Mucosa of stomach (tissue), 1 donor: Measurements from ENCODE around the gene DCLK1.

ENCODE experiments used
- H3K27me3 ChIP-seq: one replicate; pipeline ENCODE4 v1.7.0; 2013; ENCODE audit warnings: mild to moderate bottlenecking, low read length; ENCODE audit not compliant: control insufficient read depth, insufficient read depth
- H3K36me3 ChIP-seq: one replicate; pipeline ENCODE4 v1.7.0; 2013; ENCODE audit warnings: low read length; ENCODE audit not compliant: control insufficient read depth, insufficient read depth
- H3K4me1 ChIP-seq: one replicate; pipeline ENCODE4 v1.7.0; 2013; ENCODE audit warnings: mild to moderate bottlenecking, low read length; ENCODE audit not compliant: control insufficient read depth, insufficient read depth
- H3K4me3 ChIP-seq: one replicate; pipeline ENCODE4 v1.7.0; 2013; ENCODE audit warnings: low read length
- H3K9ac ChIP-seq: one replicate; pipeline ENCODE4 v1.7.0; 2013; ENCODE audit warnings: mild to moderate bottlenecking, low read length, moderate library complexity
- H3K9me3 ChIP-seq: one replicate; pipeline ENCODE4 v1.7.0; 2013; ENCODE audit warnings: mild to moderate bottlenecking, low read length, moderate library complexity; ENCODE audit not compliant: control insufficient read depth
- donor health status: Pancreatic carcinoma.

The DCLK1 gene

DNA sequence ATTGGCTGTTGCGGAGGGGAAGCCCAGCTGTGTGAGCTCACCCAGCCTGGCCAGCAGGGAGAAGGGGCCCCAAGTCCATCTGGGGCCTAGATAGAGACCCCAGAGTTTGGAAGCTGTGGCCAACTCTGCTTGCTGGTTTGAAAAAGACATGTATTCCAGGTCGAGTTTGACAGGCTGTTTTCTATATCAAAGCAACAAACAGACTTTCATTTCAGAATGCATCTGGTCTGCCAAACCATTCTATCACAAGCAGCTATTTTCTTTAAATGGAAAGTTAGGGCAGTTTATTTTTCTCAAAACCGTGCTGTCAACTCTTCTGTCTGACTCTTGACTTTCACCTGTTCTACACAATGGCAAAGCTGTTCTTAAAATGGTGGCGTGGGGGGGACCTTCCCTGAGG, 185.8 kb downstream of the DCLK1 start:
- Histone ChIP-seq H3K36me3 (no peaks in the 10 kb centered on the region), H3K4me1 (no peaks in the 10 kb centered on the region), H3K4me3 (no peak overlapping the region), H3K9me3 (no peaks in the 10 kb centered on the region), H3K9ac (no peak overlapping the region), H3K27me3 (no peaks in the 10 kb centered on the region)

DNA sequence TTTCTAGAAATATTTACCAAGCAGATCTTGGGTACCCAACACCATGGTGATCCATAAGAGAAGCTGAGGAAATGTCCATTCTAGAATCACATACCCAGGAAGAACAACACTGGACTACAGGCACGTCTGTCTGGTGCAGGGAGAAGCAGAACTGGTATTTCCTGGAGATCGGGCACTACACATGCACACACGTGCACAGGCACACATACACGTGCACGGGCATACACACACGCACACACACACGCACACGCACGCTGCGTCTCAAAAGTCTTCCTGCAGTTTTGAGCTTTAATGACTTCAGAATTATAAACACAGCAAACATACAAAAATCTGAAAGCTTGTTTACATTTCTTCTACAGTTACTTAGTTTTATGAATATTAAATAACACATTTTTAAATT, 189.8 kb downstream of the DCLK1 start:
- Histone ChIP-seq H3K36me3 (no peaks in the 10 kb centered on the region), H3K9me3 (no peaks in the 10 kb centered on the region), H3K4me1 (no peaks in the 10 kb centered on the region), H3K9ac (no peak overlapping the region), H3K27me3 (no peaks in the 10 kb centered on the region), H3K4me3 (no peak overlapping the region)

DNA sequence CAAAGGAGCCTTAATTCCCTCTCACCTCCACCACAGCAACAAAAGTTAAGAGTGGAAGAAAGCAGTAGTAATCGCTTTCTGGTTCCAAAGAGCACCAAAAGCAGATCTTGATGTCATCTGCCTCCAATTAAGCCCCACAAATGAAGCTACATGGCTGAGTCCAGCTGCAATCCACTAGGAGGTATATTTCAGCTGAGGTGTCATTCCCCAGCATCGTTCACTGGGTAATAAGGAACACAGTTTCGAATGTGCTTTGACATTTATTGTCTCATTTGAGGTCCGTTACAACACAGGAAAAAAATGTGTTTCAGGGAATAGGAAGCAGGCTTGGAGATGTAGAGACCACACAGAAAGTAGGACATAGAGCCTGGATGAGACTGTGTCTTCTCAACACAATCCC, 190.4 kb downstream of the DCLK1 start:
- Histone ChIP-seq H3K27me3 (no peaks in the 10 kb centered on the region), H3K9me3 (no peaks in the 10 kb centered on the region), H3K4me1 (no peaks in the 10 kb centered on the region), H3K9ac (no peak overlapping the region), H3K36me3 (no peaks in the 10 kb centered on the region), H3K4me3 (no peak overlapping the region)

DNA sequence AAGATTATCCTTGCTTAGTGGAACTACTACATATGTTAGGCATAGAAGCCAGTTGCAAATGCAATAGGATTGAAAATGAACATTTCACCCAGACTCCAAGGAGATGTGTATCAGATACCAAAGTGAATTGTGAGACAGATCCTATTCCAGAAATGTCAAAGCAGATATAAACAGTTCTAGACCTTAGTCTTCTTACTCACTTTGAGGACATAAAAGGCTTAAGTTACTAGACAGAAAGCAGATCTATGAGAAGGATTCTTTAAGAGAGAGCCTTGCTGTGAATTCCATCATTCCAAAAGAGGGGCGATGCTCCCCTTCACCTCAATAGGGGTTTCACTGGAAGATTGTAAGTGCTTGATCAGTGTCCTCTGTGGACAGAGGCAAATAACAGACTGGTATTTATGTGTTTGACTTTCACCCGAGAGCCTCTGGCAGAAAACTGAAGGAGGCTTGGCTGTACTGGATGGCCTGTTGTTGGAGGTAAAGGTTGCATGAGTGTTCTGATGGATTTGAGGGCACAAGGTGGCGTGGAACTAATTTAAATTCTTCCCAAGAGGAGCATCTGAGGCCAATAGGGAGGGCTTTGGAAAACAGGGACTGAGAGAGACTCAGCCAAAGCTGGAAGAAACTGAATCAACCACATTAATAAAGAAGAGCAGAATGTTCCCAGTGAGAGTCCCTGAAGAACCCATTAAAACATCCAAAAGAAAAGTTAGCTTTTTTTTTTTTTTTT, 194.8 kb downstream of the DCLK1 start:
- Histone ChIP-seq H3K9ac (no peak overlapping the region), H3K4me1 (no peaks in the 10 kb centered on the region), H3K36me3 (no peaks in the 10 kb centered on the region), H3K4me3 (no peak overlapping the region), H3K9me3 (no peaks in the 10 kb centered on the region), H3K27me3 (no peaks in the 10 kb centered on the region)

DNA sequence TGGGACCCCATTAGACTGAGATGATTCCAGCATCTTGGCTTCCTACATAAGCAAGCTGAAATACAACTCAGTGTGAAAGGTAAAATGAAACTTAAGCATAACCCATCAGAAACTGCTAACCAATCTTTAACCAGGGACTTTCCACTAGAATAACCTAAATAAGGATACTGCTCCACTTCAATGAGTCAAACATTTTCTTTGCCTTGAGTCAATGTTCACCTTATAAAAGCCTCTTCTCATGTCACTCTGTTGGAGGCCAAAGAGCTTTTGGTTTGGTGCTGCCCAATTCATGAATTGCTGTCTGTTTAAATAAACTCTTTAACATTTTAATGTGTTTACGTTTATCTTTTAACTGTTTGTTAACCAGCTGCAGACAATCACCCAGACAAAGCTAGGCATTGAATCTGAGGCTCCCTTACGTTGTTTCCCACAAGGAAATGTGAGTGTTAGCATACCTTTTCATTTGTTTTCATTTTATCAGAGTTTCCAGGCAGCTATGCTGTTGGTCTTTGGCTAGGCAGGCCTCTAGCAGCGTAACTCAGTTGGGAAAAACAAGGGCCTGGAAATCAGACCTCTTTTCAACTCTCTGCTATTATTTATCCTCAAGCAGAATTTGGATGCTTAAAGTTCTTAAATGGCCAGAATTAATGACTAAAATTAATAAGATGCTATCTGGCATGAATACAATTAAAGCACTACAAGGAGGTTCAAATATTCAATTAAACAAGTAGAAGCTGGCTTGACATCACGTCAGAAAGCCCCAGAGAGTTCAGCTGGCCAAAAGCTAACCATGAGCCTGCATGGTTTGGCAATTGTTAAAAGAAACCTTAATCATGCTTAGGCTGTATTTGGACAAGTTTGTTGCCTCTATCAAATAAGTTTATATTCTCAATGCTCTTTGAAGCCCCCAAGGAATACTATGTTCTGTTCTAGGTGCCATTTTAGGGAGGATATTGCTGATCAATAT, 200.2 kb downstream of the DCLK1 start:
- no peak overlapping the region for H3K4me3 ChIP-seq
- H3K27me3 ChIP-seq, result no peaks in the 10 kb centered on the region
- no peak overlapping the region for H3K9ac ChIP-seq
- H3K9me3 ChIP-seq, result no peaks in the 10 kb centered on the region
- no peaks in the 10 kb centered on the region for H3K4me1 ChIP-seq
- no peaks in the 10 kb centered on the region for H3K36me3 ChIP-seq

DNA sequence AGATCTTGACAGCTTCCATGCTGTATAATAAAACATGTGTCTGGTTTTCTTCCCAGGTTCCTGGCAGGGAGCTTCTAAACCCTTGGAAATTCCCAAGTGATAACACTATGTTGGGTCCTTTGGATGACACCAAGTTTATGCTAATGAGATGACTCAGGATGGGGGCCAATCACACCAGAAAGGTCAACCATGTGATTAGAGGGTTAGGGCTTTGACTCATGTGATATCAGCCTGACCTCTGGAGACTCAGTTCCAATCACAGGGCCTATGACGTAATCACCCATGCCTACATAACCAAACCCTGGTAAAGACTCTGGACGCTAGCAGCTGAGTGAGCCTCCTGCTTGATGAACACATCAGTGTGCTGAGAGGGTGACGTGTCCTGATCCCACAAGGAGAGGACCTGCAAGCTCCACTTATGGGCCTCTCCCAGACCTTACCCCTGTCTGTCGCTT, 203.6 kb downstream of the DCLK1 start:
- Histone ChIP-seq H3K4me1 (no peaks in the 10 kb centered on the region), H3K36me3 (no peaks in the 10 kb centered on the region), H3K9me3 (no peaks in the 10 kb centered on the region), H3K9ac (no peak overlapping the region), H3K4me3 (no peak overlapping the region), H3K27me3 (no peaks in the 10 kb centered on the region)

DNA sequence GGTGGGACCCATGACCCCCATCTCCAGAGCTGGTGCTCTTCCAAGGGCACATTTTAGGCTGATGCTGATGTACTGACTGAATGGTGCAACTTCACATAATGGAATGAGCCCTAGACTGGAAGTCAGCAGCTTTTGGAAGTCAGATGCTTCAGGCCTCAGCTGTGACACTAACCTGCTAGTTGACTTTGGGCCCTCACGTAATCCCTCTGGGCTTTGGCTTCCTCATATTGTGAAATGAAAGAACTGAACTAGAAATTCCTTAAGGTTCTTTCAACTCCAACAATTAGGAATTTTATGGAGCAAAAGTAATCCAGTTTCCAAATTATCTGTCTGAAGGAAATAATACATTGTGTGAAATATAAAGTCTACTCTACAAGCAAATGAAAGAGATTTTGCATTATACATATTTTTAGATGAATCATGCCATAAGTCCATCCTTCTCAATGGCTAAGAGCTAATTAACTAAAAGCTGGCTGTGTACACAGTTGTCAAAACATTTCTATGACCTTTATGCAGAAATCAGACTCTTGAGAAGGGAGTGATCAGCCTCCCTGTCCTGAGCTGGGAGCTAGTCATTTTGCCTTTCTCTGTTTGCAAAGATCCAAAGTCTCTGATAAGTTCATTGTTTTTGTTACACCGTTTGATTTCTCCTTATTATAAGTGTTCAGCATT, 204.2 kb downstream of the DCLK1 start:
- H3K27me3 ChIP-seq, result no peaks in the 10 kb centered on the region
- H3K9ac ChIP-seq, result no peak overlapping the region
- no peak overlapping the region for H3K4me3 ChIP-seq
- H3K4me1 ChIP-seq, result no peaks in the 10 kb centered on the region
- no peaks in the 10 kb centered on the region for H3K9me3 ChIP-seq
- no peaks in the 10 kb centered on the region for H3K36me3 ChIP-seq

DNA sequence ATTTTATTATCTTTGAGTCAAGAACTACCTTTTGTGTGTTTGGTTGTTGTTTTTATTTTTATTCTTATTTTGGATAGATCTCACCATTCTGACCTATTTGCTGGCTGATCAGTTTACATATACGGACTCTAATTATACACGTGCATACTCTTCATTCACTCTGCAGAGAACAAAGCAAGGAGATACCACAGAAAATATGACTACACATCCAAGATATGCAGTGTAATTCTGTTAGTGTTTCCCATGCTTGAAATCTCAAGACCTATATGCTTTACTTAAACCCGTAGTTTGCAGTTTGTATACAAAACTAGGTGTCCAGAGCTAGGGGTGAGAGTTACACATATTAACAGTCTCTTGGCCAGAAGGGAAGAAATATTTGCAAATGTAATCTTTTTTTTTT, 205.5 kb downstream of the DCLK1 start:
- no peaks in the 10 kb centered on the region for H3K36me3 ChIP-seq
- no peaks in the 10 kb centered on the region for H3K9me3 ChIP-seq
- no peak overlapping the region for H3K4me3 ChIP-seq
- H3K27me3 ChIP-seq, result no peaks in the 10 kb centered on the region
- H3K4me1 ChIP-seq, result no peaks in the 10 kb centered on the region
- H3K9ac ChIP-seq, result no peak overlapping the region

DNA sequence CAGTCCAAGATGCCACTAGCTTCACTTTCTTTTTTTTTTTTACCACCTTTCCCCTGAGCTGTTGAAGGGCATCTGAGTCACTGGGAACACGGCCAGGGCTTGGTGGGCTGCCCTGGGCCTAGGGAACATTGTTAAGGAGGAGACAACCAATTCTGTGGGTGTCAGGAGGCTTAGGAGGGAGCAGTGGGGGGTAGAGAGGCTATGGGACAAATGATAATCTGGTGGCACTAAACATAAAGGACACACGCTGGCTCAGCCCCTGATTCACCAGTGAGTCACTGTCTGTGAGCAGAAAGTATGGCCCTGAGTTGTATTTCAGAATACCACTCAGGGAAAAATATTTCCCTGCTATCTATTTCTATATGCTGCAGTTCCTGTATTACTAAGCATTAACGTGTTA, 207.8 kb downstream of the DCLK1 start:
- no peak overlapping the region for H3K4me3 ChIP-seq
- H3K4me1 ChIP-seq, result no peaks in the 10 kb centered on the region
- no peaks in the 10 kb centered on the region for H3K27me3 ChIP-seq
- H3K9ac ChIP-seq, result no peak overlapping the region
- no peaks in the 10 kb centered on the region for H3K36me3 ChIP-seq
- no peaks in the 10 kb centered on the region for H3K9me3 ChIP-seq

DNA sequence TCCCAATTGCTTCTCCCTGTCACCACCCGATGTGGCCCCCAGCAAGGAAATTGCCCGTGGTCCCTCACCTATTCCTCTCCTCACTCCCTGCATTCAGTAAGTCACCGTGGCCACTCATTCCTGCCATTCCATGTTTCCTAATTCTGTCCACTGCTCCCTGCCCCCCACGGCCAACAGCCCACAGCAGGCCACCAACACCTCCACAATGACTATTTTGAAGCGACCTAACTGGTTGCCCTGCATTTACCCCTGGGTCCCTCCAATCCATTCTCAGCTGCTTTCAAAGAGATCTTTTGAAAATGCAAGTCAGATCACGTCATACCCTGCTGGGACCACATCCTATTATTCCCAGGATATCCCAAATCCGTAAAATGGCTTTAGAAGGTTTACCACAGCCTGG, 210.4 kb downstream of the DCLK1 start:
- H3K9ac ChIP-seq, result no peak overlapping the region
- H3K9me3 ChIP-seq, result no peaks in the 10 kb centered on the region
- no peaks in the 10 kb centered on the region for H3K27me3 ChIP-seq
- no peaks in the 10 kb centered on the region for H3K4me1 ChIP-seq
- no peaks in the 10 kb centered on the region for H3K36me3 ChIP-seq
- no peak overlapping the region for H3K4me3 ChIP-seq

DNA sequence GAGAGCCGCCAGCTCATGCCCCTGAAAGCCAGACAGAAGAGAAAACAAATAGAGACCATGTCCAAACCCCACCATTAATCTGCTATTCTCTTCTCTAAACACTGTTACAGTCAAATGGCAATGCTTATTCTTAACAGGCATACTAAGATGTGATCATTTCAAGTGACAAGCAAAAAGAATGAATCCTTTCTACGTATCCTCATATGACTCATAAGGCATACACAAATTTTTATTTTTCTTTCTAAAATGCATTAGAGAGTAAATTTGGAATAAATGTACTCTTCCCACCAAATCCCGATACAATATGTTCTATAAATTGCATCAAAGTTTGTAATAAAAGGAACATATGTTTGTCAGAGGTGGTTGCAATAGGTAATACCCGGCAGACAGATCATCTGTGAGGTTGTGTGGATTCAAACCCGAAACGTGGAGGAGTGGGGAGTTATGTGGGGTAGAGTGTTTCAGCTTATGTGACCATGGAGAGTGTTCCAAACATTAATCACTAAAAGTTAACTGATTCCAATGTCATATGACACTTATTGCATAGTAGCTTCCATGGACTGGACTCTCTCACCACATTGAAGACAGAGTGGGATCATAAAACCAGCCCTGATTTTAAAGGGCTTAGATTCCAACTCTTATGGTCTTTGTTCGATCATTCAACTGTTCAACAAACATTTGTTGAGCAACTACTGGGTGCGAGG, 213.1 kb downstream of the DCLK1 start:
- no peaks in the 10 kb centered on the region for H3K4me1 ChIP-seq
- no peak overlapping the region for H3K9ac ChIP-seq
- no peaks in the 10 kb centered on the region for H3K27me3 ChIP-seq
- no peaks in the 10 kb centered on the region for H3K9me3 ChIP-seq
- H3K36me3 ChIP-seq, result no peaks in the 10 kb centered on the region
- H3K4me3 ChIP-seq, result no peak overlapping the region
